Retinal pigment epithelial cell (primary cell): Measurements from ENCODE around the gene TOM1.

ENCODE experiments used
- DNase-seq: peaks from one replicate; pipeline ENCODE4 v3.0.0-alpha.2; 2010; ENCODE audit warnings: low read depth
- H3K4me3 ChIP-seq: 2 replicates; pipeline ENCODE4 v1.5.1; 2011; ENCODE audit warnings: mild to moderate bottlenecking, low read length, control low read depth, moderate library complexity
- CTCF ChIP-seq: conservative IDR thresholded peaks from 2 replicates; pipeline ENCODE4 v1.5.1; 2011; ENCODE audit warnings: low read depth, low read length, control low read depth, inconsistent platforms

TOM1 gene

DNA sequence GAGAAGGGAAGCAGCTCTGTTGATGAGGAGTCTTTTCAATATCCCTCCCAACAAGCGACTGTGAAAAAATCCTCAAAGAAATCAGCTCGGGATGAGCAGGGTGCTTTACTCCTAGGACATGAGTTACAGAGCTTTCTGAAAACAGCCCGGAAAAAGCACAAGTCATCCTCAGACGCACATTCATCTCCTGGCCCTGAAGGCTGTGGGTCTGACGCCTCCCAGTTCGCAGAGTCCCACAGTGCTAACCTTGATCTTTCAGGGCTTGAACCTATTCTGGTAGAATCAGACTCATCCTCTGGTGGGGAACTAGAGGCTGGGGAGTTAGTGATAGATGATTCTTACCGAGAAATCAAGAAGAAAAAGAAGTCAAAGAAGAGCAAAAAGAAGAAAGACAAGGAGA, 34.7 kb upstream of the TOM1 start:
- DNase-seq = no peak
- TF ChIP-seq CTCF = no peak
- H3K4me3 ChIP-seq = no peak overlapping the region

- no peak overlapping the region for H3K4me3 ChIP-seq
- TF ChIP-seq CTCF = no peak
- DNase-seq = no peak
Measured at GRCh38 chr22:35266277-35266676, 33.4 kb upstream of the TOM1 start.

DNA sequence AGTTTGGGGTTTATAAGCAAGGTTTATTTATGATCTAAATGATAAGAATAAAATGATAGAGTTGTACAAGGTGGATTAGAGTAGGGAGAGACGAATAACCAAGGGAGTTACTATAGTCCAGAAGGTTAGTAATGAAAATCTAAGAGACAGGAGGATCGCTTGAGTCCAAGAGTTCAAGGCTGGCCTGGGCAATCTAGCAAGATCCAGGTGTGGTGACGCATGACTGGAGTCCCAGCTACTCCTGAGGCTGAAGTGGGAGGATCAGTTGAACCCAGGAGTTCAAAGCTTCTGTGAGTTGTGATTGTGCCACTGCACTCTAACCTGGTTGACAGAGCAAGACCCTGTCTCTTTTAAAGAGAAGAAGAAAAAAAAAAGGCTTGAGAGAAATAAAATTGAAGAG, 30.1 kb upstream of the TOM1 start:
- no peak overlapping the region for H3K4me3 ChIP-seq
- no peak for TF ChIP-seq CTCF
- DNase-seq = no peak

DNA sequence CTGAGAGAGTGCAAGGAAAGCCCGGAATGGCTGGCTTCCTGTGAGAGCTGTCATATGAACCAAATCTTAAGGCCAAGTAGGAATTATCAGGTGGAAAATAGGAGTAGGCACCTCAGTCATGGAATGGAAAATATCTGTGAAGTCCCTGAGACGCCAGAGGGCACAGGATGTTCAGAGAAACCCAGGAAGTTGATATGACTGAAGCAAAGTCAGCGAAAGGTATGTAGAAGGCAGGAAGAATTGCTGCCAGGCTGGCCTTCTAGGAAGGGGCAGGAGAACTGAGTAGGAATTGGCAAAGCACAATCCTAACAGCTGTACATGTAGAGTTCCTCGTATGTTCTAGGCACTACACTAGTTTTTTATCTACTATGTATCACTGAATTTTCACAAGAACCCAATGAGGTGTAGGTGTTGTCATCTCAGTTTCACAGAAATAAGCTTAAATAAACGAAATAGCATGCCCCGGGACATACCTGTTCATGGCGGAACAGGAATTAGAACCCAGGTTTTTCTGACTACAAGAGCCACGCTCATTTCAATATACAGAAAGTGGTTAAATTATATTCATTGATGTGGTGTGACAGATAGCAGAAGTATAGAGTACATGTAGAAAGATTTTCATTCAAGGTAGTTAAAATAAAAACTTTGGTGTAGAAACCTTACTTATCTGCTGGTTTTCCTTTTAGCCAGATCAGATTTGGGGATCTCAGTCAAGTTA, 25.4 kb upstream of the TOM1 start:
- TF ChIP-seq CTCF = no peak
- DNase-seq = no peak
- no peak overlapping the region for H3K4me3 ChIP-seq

GRCh38 chr22:35275580-35275979, 24.1 kb upstream of the TOM1 start:
- H3K4me3 ChIP-seq = no peak overlapping the region
- no peak for DNase-seq
- no peak for TF ChIP-seq CTCF

- H3K4me3 ChIP-seq = no peak overlapping the region
- DNase-seq = no peak
- no peak for TF ChIP-seq CTCF
Measured at GRCh38 chr22:35276019-35276418, 23.7 kb upstream of the TOM1 start.

DNA sequence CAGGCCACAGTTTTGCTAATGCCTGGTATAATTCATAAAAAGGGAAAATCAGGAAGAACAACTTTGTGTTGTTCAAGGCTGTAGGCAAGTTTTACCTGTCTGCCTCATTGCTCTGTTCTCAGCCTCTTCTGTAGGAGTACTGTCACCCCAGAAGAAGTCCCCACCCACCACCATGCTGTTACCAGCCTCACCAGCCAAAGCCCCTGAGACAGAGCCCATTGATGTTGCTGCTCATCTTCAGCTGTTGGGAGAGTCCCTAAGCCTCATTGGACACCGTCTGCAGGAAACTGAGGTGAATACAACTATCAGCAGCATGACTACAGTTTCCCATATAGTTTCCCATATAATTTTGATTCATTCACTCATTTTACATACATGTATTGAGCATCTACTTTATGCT, 11.6 kb upstream of the TOM1 start:
- H3K4me3 ChIP-seq = no peak overlapping the region
- DNase-seq = no peak
- no peak for TF ChIP-seq CTCF
